Fibroblast of lung (primary cell): ENCODE measurements around the gene ATP8B2. TPM values are rescaled to one million over a fixed set of nuclear protein-coding genes. Genes with fewer than 3 reads are reported as not detected.
"Not testable (repeated sequence)": the region's sequence is repeated elsewhere in the genome, so short reads cannot be mapped to it uniquely, and the experiment has no call there.

Experiments
- DNase-seq, 2 donors: peaks; one replicate each; pipeline versions ENCODE4 v3.0.0 to v3.0.0-alpha.2; 2010; ENCODE audit warnings: low read depth in 2 of 2
- H2AFZ ChIP-seq: 2 replicates; pipeline ENCODE4 v1.5.1; 2012; ENCODE audit warnings: low read length, control low read depth, inconsistent platforms
- H3K27ac ChIP-seq: 2 replicates; pipeline ENCODE4 v1.5.1; 2011; ENCODE audit warnings: low read length, control low read depth; ENCODE audit not compliant: insufficient read depth
- H3K27me3 ChIP-seq: 2 replicates; pipeline ENCODE4 v1.5.1; 2011; ENCODE audit warnings: mild to moderate bottlenecking, low read length; ENCODE audit not compliant: control insufficient read depth, insufficient read depth
- H3K36me3 ChIP-seq: 2 replicates; pipeline ENCODE4 v1.5.1; 2011; ENCODE audit warnings: low read length; ENCODE audit not compliant: control insufficient read depth, insufficient read depth
- H3K4me1 ChIP-seq: 2 replicates; pipeline ENCODE4 v1.5.1; 2011; ENCODE audit warnings: low read length; ENCODE audit not compliant: control insufficient read depth, insufficient read depth; ENCODE audit errors: extremely low read depth
- H3K4me2 ChIP-seq: 2 replicates; pipeline ENCODE4 v1.5.1; 2011; ENCODE audit warnings: low read length, control low read depth; ENCODE audit not compliant: insufficient read depth; ENCODE audit errors: extremely low read depth
- H3K4me3 ChIP-seq, 4 experiments: fragments of 200-600 bp in 1 of 4; sonication (generic) in 1 of 4; replicated peaks in 1 of 4; 2 replicates each; pipeline ENCODE4 v1.5.1; 2011 to 2016; ENCODE audit warnings: low read length in 4 of 4, low read depth in 3 of 4, mild to moderate bottlenecking in 3 of 4, control low read depth in 2 of 4, inconsistent platforms in 1 of 4, mixed read lengths in 1 of 4; ENCODE audit not compliant: insufficient read depth in 1 of 4; ENCODE audit errors: control extremely low read depth in 1 of 4
- H3K79me2 ChIP-seq: 2 replicates; pipeline ENCODE4 v1.5.1; 2012; ENCODE audit warnings: mild to moderate bottlenecking, low read length, inconsistent platforms; ENCODE audit not compliant: control insufficient read depth, insufficient read depth
- H3K9ac ChIP-seq: 2 replicates; pipeline ENCODE4 v1.5.1; 2011; ENCODE audit warnings: mild to moderate bottlenecking, low read length, control low read depth; ENCODE audit not compliant: insufficient read depth
- H3K9me3 ChIP-seq: 2 replicates; pipeline ENCODE4 v1.5.1; 2012; ENCODE audit warnings: low read depth, low read length; ENCODE audit not compliant: control insufficient read depth, insufficient read depth
- H4K20me1 ChIP-seq: 2 replicates; pipeline ENCODE4 v1.5.1; 2011; ENCODE audit warnings: low read length; ENCODE audit not compliant: control insufficient read depth, insufficient read depth; ENCODE audit errors: extremely low read depth
- CTCF ChIP-seq, 2 donors: IDR thresholded peaks in 1 of 2; conservative IDR thresholded peaks in 1 of 2; 1 replicate in 1 of 2; 2 replicates in 1 of 2; pipeline ENCODE4 v1.5.1; 2011 to 2012; ENCODE audit warnings: low read length in 2 of 2, control low read depth in 1 of 2, inconsistent platforms in 1 of 2, low read depth in 1 of 2, mild to moderate bottlenecking in 1 of 2
- EZH2 ChIP-seq: IDR thresholded peaks from 2 replicates; pipeline ENCODE4 v1.5.1; 2012; ENCODE audit warnings: low read length, control low read depth, mild to moderate bottlenecking; ENCODE audit errors: missing control alignments
- polyA plus RNA-seq, 2 donors: library from polyadenylated mRNA; depleted of rRNA in 1 of 2; stranded (reverse) in 1 of 2; unstranded in 1 of 2; fragments of >200 nt; gene quantifications; 2 replicates each; pipeline ENCODE4 v1.2.1, GENCODE V29; 2011 to 2012; ENCODE audit warnings: missing spikeins in 1 of 2
- total RNA-seq: library from RNA; depleted of rRNA; stranded (reverse); fragments of >200 nt; gene quantifications from 2 replicates; pipeline ENCODE4 v1.2.1, GENCODE V29; 2014

Gene ATP8B2
- total and polyA plus RNA-seq, 2 donors (not counting 1 experiment from before 2014, with no cell fraction given): 101 to 205 TPM

- Histone ChIP-seq H3K9me3 (no peaks in the 10 kb centered on the region), H2AFZ (no peak overlapping the region), H3K4me1 (no peaks in the 10 kb centered on the region), H4K20me1 (no peaks in the 10 kb centered on the region), H3K9ac (no peak overlapping the region), H3K36me3 (no peaks in the 10 kb centered on the region), H3K4me3 (no peak overlapping the region), H3K27ac (no peak overlapping the region), H3K79me2 (no peaks in the 10 kb centered on the region), H3K4me2 (no peak overlapping the region), H3K27me3 (no peaks in the 10 kb centered on the region)
- DNase-seq: no peak
- TF ChIP-seq EZH2 (no peak), CTCF (conservative IDR thresholded peaks at IDR 0.05 in 1 of 2, IDR thresholded peaks at IDR 0.05 in 1 of 2; ENCODE audit: low read depth in 1 of 2, low read length in 2 of 2) (no peak)
These were observed 23.7 kb upstream of the ATP8B2 start for GRCh38 chr1:154301582-154301981.

- peak in 1 of 2 donors; percentile 61 for DNase-seq
- Histone ChIP-seq H3K27ac (no peak overlapping the region), H3K9ac (no peak overlapping the region), H3K36me3 (no peaks in the 10 kb centered on the region), H3K27me3 (no peaks in the 10 kb centered on the region), H3K4me3 (no peak overlapping the region), H4K20me1 (no peaks in the 10 kb centered on the region), H3K9me3 (no peaks in the 10 kb centered on the region), H3K4me1 (no peaks in the 10 kb centered on the region), H3K79me2 (no peaks in the 10 kb centered on the region), H2AFZ (no peak overlapping the region), H3K4me2 (no peak overlapping the region)
- TF ChIP-seq EZH2: no peak
- no peak for TF ChIP-seq CTCF (conservative IDR thresholded peaks at IDR 0.05 in 1 of 2, IDR thresholded peaks at IDR 0.05 in 1 of 2; ENCODE audit: low read depth in 1 of 2, low read length in 2 of 2)
These were observed 20.5 kb upstream of the ATP8B2 start for GRCh38 chr1:154304664-154305337.

- H4K20me1 ChIP-seq: no peaks in the 10 kb centered on the region
- no peak overlapping the region for H3K4me2 ChIP-seq
- no peaks in the 10 kb centered on the region for H3K4me1 ChIP-seq
- no peaks in the 10 kb centered on the region for H3K36me3 ChIP-seq
- H3K27me3 ChIP-seq: no peaks in the 10 kb centered on the region
- no peak overlapping the region for H3K4me3 ChIP-seq
- H3K9me3 ChIP-seq: no peaks in the 10 kb centered on the region
- H3K79me2 ChIP-seq: no peaks in the 10 kb centered on the region
- H3K9ac ChIP-seq: no peak overlapping the region
- no peak overlapping the region for H2AFZ ChIP-seq
- H3K27ac ChIP-seq: no peak overlapping the region
- DNase-seq: peak in 1 of 2 donors; percentile 71
- no peak for TF ChIP-seq CTCF (conservative IDR thresholded peaks at IDR 0.05 in 1 of 2, IDR thresholded peaks at IDR 0.05 in 1 of 2; ENCODE audit: low read depth in 1 of 2, low read length in 2 of 2)
- no peak for TF ChIP-seq EZH2
These were observed 19.2 kb upstream of the ATP8B2 start for GRCh38 chr1:154306151-154306550.

DNA sequence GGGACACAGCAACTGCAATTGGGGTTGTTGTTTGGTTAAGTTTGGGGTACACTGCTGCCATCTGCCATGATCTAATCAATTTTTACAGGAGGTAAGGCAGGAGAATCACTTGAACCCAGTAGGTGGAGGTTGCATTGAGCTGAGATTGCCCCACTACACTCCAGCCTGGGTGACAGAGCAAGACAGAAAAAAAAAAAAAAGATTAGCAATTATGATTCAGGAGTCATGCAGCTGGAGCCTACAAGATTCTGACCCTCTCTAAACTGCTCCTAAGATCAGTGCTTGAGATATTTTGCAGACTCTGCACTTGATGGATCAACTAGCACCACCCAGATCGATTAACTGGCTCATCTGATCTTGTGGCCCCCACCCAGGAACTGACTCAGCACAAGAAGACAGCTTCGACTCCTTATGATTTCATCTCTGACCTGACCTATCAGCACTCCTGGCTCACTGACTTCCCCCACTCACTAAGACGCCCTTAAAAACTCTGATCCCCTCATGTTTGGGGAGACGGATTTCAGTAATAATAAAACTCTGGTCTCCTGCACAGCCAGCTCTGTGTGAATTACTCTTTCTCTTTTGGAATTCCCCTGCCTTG is 17.6 kb upstream of the ATP8B2 start:
- not testable (repeated sequence) for H3K4me3 ChIP-seq, H3K9me3 ChIP-seq, H3K36me3 ChIP-seq, H3K9ac ChIP-seq, H3K27me3 ChIP-seq, H3K79me2 ChIP-seq, H3K27ac ChIP-seq, H2AFZ ChIP-seq, H3K4me1 ChIP-seq, H3K4me2 ChIP-seq, H4K20me1 ChIP-seq, DNase-seq

DNA sequence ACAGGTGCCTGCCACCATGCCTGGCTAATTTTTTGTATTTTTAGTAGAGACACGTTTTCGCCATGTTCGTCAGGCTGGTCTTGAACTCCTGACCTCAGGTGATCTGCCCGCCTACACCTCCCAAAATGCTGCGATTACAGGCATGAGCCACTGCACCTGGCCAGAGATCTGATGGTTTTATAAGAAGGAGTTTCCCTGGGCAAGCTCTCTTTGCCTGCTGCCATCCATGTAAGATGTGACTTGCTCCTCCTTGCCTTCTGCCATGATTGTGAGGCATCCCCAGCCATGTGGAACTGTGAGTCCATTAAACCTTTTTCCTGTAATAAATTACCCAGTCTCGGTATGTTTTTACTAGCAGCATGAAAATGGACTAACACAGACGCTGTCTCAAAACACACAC is 16.2 kb upstream of the ATP8B2 start:
- not testable (repeated sequence) for H3K27me3 ChIP-seq, DNase-seq, H4K20me1 ChIP-seq, H3K9ac ChIP-seq, H2AFZ ChIP-seq, H3K36me3 ChIP-seq, H3K79me2 ChIP-seq, H3K4me2 ChIP-seq, H3K9me3 ChIP-seq, H3K4me3 ChIP-seq, H3K27ac ChIP-seq, H3K4me1 ChIP-seq
